GM18502 (cell line): ENCODE results near the gene C1QTNF7.

Source experiments
- ATAC-seq: cut with Tn5 transposase; IDR thresholded peaks from one replicate; pipeline ENCODE4 v1.9.1; 2021; ENCODE audit warnings: mild to moderate bottlenecking; ENCODE audit not compliant: unreplicated experiment, poor library complexity

The C1QTNF7 gene

GRCh38 chr4:15451866-15452765 is 24.3 kb downstream of the C1QTNF7 start:
- ATAC-seq: no peak

GRCh38 chr4:15455290-15455689 is 27.5 kb downstream of the C1QTNF7 start:
- ATAC-seq: no peak

- ATAC-seq: peak; percentile 99
Measured at GRCh38 chr4:15457406-15458201, 29.8 kb downstream of the C1QTNF7 start.

GRCh38 chr4:15458616-15459015 is 30.8 kb downstream of the C1QTNF7 start:
- ATAC-seq: no peak

GRCh38 chr4:15459706-15460105 is 31.9 kb downstream of the C1QTNF7 start:
- no peak for ATAC-seq

- no peak for ATAC-seq
Measured at GRCh38 chr4:15466596-15466995, 38.8 kb downstream of the C1QTNF7 start.

- no peak for ATAC-seq
Measured at GRCh38 chr4:15469402-15470127, 41.7 kb downstream of the C1QTNF7 start, which contains the start of gene CC2D2A. Gene CC2D2A (plus strand): TSS chr4:15469882. CDS start chr4:15475933, 6,051 bp downstream.

GRCh38 chr4:15470128-15470475 is 42.3 kb downstream of the C1QTNF7 start:
- ATAC-seq: no peak

GRCh38 chr4:15476396-15476795 is 48.6 kb downstream of the C1QTNF7 start:
- no peak for ATAC-seq

- ATAC-seq: peak; percentile 20
Measured at GRCh38 chr4:15478724-15479088, 50.9 kb downstream of the C1QTNF7 start.

GRCh38 chr4:15479089-15479912 is 51.5 kb downstream of the C1QTNF7 start:
- ATAC-seq: peak; percentile 77

GRCh38 chr4:15479913-15480185 is 52.0 kb downstream of the C1QTNF7 start:
- no peak for ATAC-seq

- ATAC-seq: no peak
Measured at GRCh38 chr4:15481961-15482745, 54.3 kb downstream of the C1QTNF7 start.

GRCh38 chr4:15482842-15483241 is 55.0 kb downstream of the C1QTNF7 start:
- no peak for ATAC-seq

GRCh38 chr4:15488136-15488535 is 60.3 kb downstream of the C1QTNF7 start:
- ATAC-seq: no peak

GRCh38 chr4:15488658-15489470 is 61.0 kb downstream of the C1QTNF7 start:
- no peak for ATAC-seq

GRCh38 chr4:15489551-15489950 is 61.7 kb downstream of the C1QTNF7 start:
- no peak for ATAC-seq

- ATAC-seq: no peak
Measured at GRCh38 chr4:15493411-15493810, 65.6 kb downstream of the C1QTNF7 start.

- no peak for ATAC-seq
Measured at GRCh38 chr4:15495621-15496020, 67.8 kb downstream of the C1QTNF7 start.
